ENCODE data around the gene AMFR.
A peak's percentile ranks its signal among the peaks of the same experiment; 100 is the strongest.

Gene AMFR

DNA sequence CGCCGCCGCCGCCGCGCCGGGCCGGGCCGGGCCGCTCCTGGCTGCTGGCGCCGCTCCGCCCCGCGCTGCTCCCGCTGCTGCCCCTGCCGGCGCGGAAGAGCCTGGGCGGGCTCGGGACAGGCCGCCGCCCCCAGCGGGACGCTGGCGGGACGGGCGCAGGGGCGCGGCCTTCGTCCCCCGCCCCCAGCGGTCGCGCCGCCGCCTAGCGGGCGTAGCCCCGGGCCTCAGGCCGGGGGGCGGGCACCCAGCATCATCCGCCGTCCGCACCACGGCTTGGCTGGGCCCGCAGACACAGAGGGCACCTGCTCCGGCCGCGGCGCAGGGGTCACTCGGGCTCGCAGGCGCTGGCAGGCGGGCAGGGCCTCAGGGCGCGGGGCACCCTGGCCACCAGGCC is at the start of gene AMFR:
Gene AMFR, minus strand, starts transcription at position 107 of the 394 bp plus-strand sequence. CDS start 218 bp downstream, outside the sequence.
- DNase-seq (ENCODE audit: low spot score): peak; percentile 98

GRCh38 chr16:56470666-56471065 is 45.3 kb upstream of the AMFR start:
- no peak for DNase-seq (ENCODE audit: low spot score)

- no peak for DNase-seq (ENCODE audit: low spot score)
These were observed 44.9 kb upstream of the AMFR start for GRCh38 chr16:56470232-56470631.

- no peak for DNase-seq (ENCODE audit: low spot score)
These were observed 44.4 kb upstream of the AMFR start for GRCh38 chr16:56469748-56470147.

DNA sequence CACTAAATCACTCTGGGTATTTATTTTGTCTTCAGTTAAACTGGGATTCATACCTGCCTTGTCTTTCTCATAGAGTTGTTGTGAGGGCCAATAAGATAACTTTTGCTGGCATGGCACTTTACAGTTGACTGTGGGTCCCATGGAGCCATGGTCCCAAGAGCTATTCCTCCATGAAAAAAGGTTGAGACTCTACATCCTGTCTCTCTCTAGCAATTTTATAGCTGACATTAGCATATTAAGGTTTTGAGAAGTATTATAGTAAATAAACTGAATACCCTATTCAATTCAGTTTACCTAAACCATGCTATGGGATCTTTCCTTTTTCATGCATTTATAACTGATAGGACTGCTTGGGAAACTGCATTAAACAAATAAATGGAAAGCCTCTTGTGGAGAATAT is 43.5 kb upstream of the AMFR start:
- DNase-seq (ENCODE audit: low spot score): no peak

DNA sequence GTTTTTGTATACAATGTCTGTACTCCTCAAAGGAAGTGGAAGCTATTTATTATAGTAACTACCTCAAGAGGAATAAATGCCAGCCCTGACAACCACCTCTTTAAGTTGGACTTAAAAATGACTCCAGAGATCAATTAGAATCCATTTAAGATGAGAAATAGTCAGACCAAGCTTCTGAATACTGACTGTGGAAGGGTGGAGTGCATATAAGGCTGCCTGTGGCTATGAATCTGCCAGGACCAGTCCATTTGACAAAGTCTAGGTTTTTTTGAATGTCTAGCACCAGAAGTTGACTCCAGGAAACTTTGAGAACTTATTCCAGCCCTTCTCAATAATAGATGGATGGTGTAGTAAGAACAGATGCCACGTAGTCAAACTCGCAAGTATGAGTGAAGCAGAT is 41.0 kb upstream of the AMFR start:
- DNase-seq (ENCODE audit: low spot score): no peak

DNA sequence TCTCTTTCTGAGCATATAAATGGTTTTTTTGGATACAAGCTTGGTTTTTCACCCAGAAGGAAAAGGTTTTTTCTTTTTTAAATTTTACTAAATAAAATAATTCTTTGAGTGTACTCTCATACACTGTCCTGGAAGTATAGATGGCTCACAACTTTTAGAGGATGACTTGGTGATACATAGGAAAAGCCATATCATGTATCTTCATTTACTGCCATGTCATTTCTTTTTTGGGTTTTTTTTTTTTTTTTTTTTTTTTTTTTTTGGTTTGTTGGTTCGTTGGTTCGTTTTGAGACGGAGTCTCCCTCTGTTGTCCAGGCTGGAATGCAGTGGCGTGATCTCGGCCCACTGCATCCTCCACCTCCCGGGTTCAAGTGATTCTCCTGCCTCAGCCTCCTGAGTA is 37.8 kb upstream of the AMFR start:
- no peak for DNase-seq (ENCODE audit: low spot score)

DNA sequence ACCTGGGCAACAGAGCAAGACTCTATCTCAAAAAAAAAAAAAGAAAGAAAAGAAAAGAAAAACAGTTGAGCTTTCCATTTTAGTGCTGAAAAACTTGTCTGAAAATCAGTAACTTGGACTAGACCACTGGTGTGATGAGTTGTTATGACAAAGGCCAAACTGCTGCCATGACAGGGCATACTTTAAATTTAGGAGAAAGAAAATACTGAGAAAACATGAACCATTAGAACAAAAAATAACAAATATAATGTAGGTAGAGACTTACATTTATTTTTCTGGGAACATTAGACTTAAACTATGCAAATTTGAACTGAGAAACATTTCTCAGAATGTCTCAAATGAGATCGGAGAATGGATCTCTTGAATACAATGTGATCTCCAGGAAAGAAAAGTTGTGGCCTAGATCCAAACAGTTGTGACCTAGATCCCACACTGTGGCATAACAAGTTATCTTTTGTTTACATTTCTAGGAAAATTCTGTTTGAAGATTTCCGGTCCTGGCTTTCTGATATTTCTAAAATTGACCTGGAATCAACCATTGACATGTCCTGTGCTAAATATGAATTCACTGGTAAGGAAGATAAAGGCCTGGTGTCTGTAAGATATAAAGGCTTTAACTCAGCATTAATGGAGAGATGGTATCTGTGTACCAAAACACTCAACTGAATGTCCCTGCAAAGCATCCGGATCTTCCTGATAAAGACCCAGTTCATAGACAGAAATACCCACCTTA is 36.9 kb upstream of the AMFR start:
- no peak for DNase-seq (ENCODE audit: low spot score)

- no peak for DNase-seq (ENCODE audit: low spot score)
These were observed 34.8 kb upstream of the AMFR start for GRCh38 chr16:56460101-56460500.

DNA sequence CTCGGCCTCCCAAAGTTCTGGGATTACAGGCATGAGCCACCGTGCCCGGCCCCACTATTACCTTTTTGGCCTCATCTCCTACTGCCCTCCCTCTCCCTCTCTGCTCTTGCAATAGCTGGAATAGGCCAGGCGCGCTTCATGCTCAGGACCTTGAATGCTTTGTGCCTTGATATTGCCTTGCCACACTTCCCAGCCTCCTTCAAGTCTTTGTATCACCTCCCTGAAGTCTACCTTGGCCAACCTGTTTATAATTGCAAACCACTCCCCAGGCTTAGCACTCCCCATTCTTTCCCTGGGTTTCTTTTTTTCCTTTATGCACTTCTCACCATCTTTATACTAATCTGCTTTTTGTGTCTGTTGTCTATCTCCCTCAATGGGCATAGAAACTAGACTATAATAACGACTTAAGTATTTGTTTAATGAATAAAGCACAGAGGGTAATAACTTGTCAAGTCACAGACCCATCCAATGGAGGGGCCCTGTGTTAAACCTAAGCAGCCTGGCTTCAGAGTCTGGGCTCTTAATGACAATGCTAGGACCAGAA is 32.7 kb upstream of the AMFR start:
- no peak for DNase-seq (ENCODE audit: low spot score)

- DNase-seq (ENCODE audit: low spot score): peak; percentile 73
These were observed 26.7 kb upstream of the AMFR start for GRCh38 chr16:56451753-56452689.

DNA sequence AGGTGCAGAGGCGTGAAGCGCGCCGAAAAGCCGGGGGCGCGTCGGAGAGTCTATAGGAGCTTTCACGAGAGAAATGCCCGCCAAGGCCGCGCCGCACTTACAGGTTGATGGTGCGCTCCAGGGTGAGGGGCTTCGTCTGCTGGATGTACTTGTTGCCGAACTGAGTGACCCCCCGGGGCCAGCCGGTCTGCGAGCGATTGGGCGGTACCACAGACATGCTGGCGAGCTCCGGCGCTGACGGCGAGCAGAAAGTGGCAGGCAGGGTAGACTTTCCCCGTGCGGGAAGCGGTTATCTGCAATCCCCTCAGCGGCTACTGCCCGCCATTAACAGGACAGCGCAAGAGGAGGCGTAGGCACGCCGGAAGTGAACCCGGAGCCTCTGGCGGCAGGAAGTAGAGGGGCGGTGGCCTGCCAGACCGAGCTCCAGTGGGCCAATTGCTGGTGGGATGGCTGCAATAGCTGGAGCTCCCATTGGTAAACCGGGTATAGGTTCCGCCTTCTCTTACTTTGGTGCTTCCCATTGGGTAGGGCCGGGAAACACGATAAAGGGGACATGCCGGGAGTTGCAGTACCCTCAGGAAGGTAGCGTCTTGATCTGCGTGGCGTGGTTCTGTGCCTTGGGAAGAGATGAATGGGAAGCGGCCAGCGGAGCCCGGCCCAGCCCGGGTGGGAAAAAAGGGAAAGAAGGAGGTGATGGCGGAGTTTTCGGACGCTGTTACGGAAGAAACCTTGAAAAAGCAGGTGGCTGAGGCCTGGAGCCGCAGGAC is 25.8 kb upstream of the AMFR start, which contains the start of the genes NUDT21 and OGFOD1:
Gene NUDT21, minus strand, starts transcription at position 347 of the 767 bp plus-strand sequence. Its CDS starts 130 bp downstream, at position 217.
Gene OGFOD1, plus strand, starts transcription at position 569 of the 767 bp plus-strand sequence. Its CDS starts 59 bp downstream, at position 628.
- peak; percentile 99 for DNase-seq (ENCODE audit: low spot score)

GRCh38 chr16:56450275-56450985 is 25.1 kb upstream of the AMFR start:
- peak; percentile 45 for DNase-seq (ENCODE audit: low spot score)

- no peak for DNase-seq (ENCODE audit: low spot score)
These were observed 22.7 kb upstream of the AMFR start for GRCh38 chr16:56448005-56448404.

- no peak for DNase-seq (ENCODE audit: low spot score)
These were observed 21.9 kb upstream of the AMFR start for GRCh38 chr16:56447286-56447685.

GRCh38 chr16:56438038-56438437 is 12.7 kb upstream of the AMFR start:
- no peak for DNase-seq (ENCODE audit: low spot score)

DNA sequence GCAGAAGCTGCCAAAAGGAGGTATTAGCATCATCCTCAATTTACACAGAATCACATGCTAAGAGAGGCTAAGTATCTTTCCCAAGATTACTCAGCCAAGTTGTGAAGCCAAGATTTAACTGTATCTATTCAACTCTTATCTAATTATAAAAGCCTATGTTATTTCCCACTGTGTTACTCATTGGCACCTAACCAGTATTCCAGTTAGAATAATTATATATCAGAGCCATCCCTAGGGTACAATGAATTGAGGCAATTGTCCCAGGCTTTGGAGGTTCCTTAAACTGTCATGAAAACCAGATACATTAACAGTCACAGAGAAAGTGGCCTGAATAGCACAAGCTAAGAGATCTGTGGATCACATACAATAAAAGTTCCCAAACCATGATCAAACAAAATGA is 10.9 kb upstream of the AMFR start:
- no peak for DNase-seq (ENCODE audit: low spot score)

DNA sequence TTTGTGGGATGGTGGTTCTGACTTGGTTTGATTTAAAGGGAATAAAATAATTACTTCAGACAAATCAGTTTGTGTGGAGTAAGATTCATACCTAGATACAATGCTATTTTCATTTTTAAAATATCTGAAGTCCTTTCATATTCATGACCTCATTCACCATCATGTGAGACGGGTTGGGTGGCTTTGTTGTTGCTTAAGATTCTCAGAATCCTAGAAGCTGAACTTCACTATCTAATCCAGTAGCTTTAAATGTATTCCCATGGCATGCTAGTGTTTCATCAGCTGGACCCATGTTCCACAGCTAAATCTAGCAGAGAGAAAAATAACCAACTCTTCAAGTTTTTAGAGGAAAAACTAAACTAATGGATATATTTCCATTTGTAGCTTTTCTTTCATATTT is 2.7 kb upstream of the AMFR start:
- DNase-seq (ENCODE audit: low spot score): no peak

GRCh38 chr16:56426585-56426984 is 1.2 kb upstream of the AMFR start:
- no peak for DNase-seq (ENCODE audit: low spot score)

- DNase-seq (ENCODE audit: low spot score): peak; percentile 61
These were observed 430 bp downstream of the AMFR start for GRCh38 chr16:56424791-56425438.

DNA sequence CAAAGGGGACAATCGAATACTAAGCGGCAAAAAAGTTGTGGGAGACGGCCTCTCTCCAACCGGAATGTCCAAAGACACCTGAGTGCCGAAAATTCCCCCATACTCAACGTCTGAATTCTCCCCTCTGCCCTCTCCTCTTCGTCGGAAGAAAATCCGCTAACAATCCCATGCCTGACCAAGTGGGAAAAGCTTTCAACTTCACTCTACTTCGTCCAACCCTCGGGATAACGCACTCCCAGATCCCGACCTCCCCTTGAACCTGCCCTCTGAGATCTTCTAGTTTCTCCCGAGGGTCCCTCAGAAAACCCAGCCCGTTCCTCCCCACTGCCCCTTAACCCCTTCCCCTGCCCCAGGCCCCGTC is 961 bp downstream of the AMFR start:
- peak; percentile 18 for DNase-seq (ENCODE audit: low spot score)
